ENCODE measurements around the gene KCNMB2. TPM values are rescaled to one million over a fixed set of nuclear protein-coding genes. Genes with fewer than 3 reads are reported as not detected.

Gene KCNMB2
- total RNA-seq, 1 donor, result not detected

- H3K27me3 ChIP-seq (ENCODE audit: insufficient read depth, low read length), result no peaks in the 10 kb centered on the region
Measured at GRCh38 chr3:178672275-178672674, 136.0 kb downstream of the KCNMB2 start.

GRCh38 chr3:178673529-178673928 lies 137.3 kb downstream of the KCNMB2 start:
- no peaks in the 10 kb centered on the region for H3K27me3 ChIP-seq (ENCODE audit: insufficient read depth, low read length)
- no peaks in the 10 kb centered on the region for H3K4me1 ChIP-seq (ENCODE audit: insufficient read depth, low read length)
- no peaks in the 10 kb centered on the region for H3K9me3 ChIP-seq (ENCODE audit: low read depth, low read length)
- no peak overlapping the region for H3K4me3 ChIP-seq (ENCODE audit: low read length)

More at GRCh38 chr3:178672275-178672674, 136.0 kb downstream of the KCNMB2 start:
- Histone ChIP-seq H3K4me1 (ENCODE audit: insufficient read depth, low read length) (no peaks in the 10 kb centered on the region), H3K4me3 (ENCODE audit: low read length) (no peak overlapping the region), H3K9me3 (ENCODE audit: low read depth, low read length) (no peaks in the 10 kb centered on the region)

GRCh38 chr3:178676077-178676476 lies 139.8 kb downstream of the KCNMB2 start:
- H3K4me3 ChIP-seq (ENCODE audit: low read length), result no peak overlapping the region
- H3K9me3 ChIP-seq (ENCODE audit: low read depth, low read length), result no peaks in the 10 kb centered on the region
- no peaks in the 10 kb centered on the region for H3K4me1 ChIP-seq (ENCODE audit: insufficient read depth, low read length)
- no peaks in the 10 kb centered on the region for H3K27me3 ChIP-seq (ENCODE audit: insufficient read depth, low read length)

- Histone ChIP-seq H3K27me3 (ENCODE audit: insufficient read depth, low read length) (no peaks in the 10 kb centered on the region), H3K4me3 (ENCODE audit: low read length) (no peak overlapping the region), H3K9me3 (ENCODE audit: low read depth, low read length) (no peaks in the 10 kb centered on the region), H3K4me1 (ENCODE audit: insufficient read depth, low read length) (no peaks in the 10 kb centered on the region)
Measured at GRCh38 chr3:178676942-178677790, 140.9 kb downstream of the KCNMB2 start.

GRCh38 chr3:178677961-178678360 lies 141.7 kb downstream of the KCNMB2 start:
- no peaks in the 10 kb centered on the region for H3K9me3 ChIP-seq (ENCODE audit: low read depth, low read length)
- H3K27me3 ChIP-seq (ENCODE audit: insufficient read depth, low read length), result no peaks in the 10 kb centered on the region
- no peaks in the 10 kb centered on the region for H3K4me1 ChIP-seq (ENCODE audit: insufficient read depth, low read length)
- H3K4me3 ChIP-seq (ENCODE audit: low read length), result no peak overlapping the region

- no peaks in the 10 kb centered on the region for H3K4me1 ChIP-seq (ENCODE audit: insufficient read depth, low read length)
- H3K9me3 ChIP-seq (ENCODE audit: low read depth, low read length), result no peaks in the 10 kb centered on the region
- H3K4me3 ChIP-seq (ENCODE audit: low read length), result no peak overlapping the region
- no peaks in the 10 kb centered on the region for H3K27me3 ChIP-seq (ENCODE audit: insufficient read depth, low read length)
Measured at GRCh38 chr3:178680037-178680436, 143.8 kb downstream of the KCNMB2 start.

GRCh38 chr3:178680489-178680888 lies 144.3 kb downstream of the KCNMB2 start:
- Histone ChIP-seq H3K4me3 (ENCODE audit: low read length) (no peak overlapping the region), H3K4me1 (ENCODE audit: insufficient read depth, low read length) (no peaks in the 10 kb centered on the region), H3K27me3 (ENCODE audit: insufficient read depth, low read length) (no peaks in the 10 kb centered on the region), H3K9me3 (ENCODE audit: low read depth, low read length) (no peaks in the 10 kb centered on the region)

- no peaks in the 10 kb centered on the region for H3K9me3 ChIP-seq (ENCODE audit: low read depth, low read length)
- no peaks in the 10 kb centered on the region for H3K27me3 ChIP-seq (ENCODE audit: insufficient read depth, low read length)
- H3K4me1 ChIP-seq (ENCODE audit: insufficient read depth, low read length), result no peaks in the 10 kb centered on the region
- no peak overlapping the region for H3K4me3 ChIP-seq (ENCODE audit: low read length)
Measured at GRCh38 chr3:178684881-178685590, 148.8 kb downstream of the KCNMB2 start.

- H3K4me3 ChIP-seq (ENCODE audit: low read length), result no peak overlapping the region
- H3K4me1 ChIP-seq (ENCODE audit: insufficient read depth, low read length), result no peaks in the 10 kb centered on the region
- H3K9me3 ChIP-seq (ENCODE audit: low read depth, low read length), result no peaks in the 10 kb centered on the region
- H3K27me3 ChIP-seq (ENCODE audit: insufficient read depth, low read length), result no peaks in the 10 kb centered on the region
Measured at GRCh38 chr3:178685591-178685906, 149.3 kb downstream of the KCNMB2 start.

- Histone ChIP-seq H3K4me3 (ENCODE audit: low read length) (no peak overlapping the region), H3K27me3 (ENCODE audit: insufficient read depth, low read length) (no peaks in the 10 kb centered on the region), H3K9me3 (ENCODE audit: low read depth, low read length) (no peaks in the 10 kb centered on the region), H3K4me1 (ENCODE audit: insufficient read depth, low read length) (no peaks in the 10 kb centered on the region)
Measured at GRCh38 chr3:178686826-178687225, 150.6 kb downstream of the KCNMB2 start.

GRCh38 chr3:178690571-178690970 lies 154.3 kb downstream of the KCNMB2 start:
- Histone ChIP-seq H3K4me3 (ENCODE audit: low read length) (no peak overlapping the region), H3K9me3 (ENCODE audit: low read depth, low read length) (no peaks in the 10 kb centered on the region), H3K27me3 (ENCODE audit: insufficient read depth, low read length) (no peaks in the 10 kb centered on the region), H3K4me1 (ENCODE audit: insufficient read depth, low read length) (no peaks in the 10 kb centered on the region)

- Histone ChIP-seq H3K9me3 (ENCODE audit: low read depth, low read length) (peaks cover 10% of the 10 kb centered on the region), H3K4me3 (ENCODE audit: low read length) (no peak overlapping the region), H3K4me1 (ENCODE audit: insufficient read depth, low read length) (no peaks in the 10 kb centered on the region), H3K27me3 (ENCODE audit: insufficient read depth, low read length) (no peaks in the 10 kb centered on the region)
Measured at GRCh38 chr3:178699364-178699763, 163.1 kb downstream of the KCNMB2 start.

GRCh38 chr3:178699810-178700209 lies 163.6 kb downstream of the KCNMB2 start:
- Histone ChIP-seq H3K4me3 (ENCODE audit: low read length) (no peak overlapping the region), H3K27me3 (ENCODE audit: insufficient read depth, low read length) (no peaks in the 10 kb centered on the region), H3K9me3 (ENCODE audit: low read depth, low read length) (peaks cover 10% of the 10 kb centered on the region), H3K4me1 (ENCODE audit: insufficient read depth, low read length) (no peaks in the 10 kb centered on the region)

GRCh38 chr3:178703268-178703975 lies 167.2 kb downstream of the KCNMB2 start:
- H3K27me3 ChIP-seq (ENCODE audit: insufficient read depth, low read length), result no peaks in the 10 kb centered on the region
- no peak overlapping the region for H3K4me3 ChIP-seq (ENCODE audit: low read length)
- no peaks in the 10 kb centered on the region for H3K4me1 ChIP-seq (ENCODE audit: insufficient read depth, low read length)
- peaks cover under 1% of the 10 kb centered on the region for H3K9me3 ChIP-seq (ENCODE audit: low read depth, low read length)

GRCh38 chr3:178705925-178706324 lies 169.7 kb downstream of the KCNMB2 start:
- H3K4me3 ChIP-seq (ENCODE audit: low read length), result no peak overlapping the region
- H3K4me1 ChIP-seq (ENCODE audit: insufficient read depth, low read length), result no peaks in the 10 kb centered on the region
- no peaks in the 10 kb centered on the region for H3K27me3 ChIP-seq (ENCODE audit: insufficient read depth, low read length)
- no peaks in the 10 kb centered on the region for H3K9me3 ChIP-seq (ENCODE audit: low read depth, low read length)

Measured in mononuclear cell (primary cell).